MM.1S (cell line): ENCODE results near the gene MIEN1.

Source experiments
- DNase-seq: peaks from one replicate; pipeline ENCODE4 v3.0.0-alpha.2; 2015
- H2AFZ ChIP-seq: fragments of 300-600 bp; sonication (generic); 2 replicates; pipeline ENCODE4 v1.6.0; 2016; ENCODE audit warnings: antibody characterized with exemption, low read length
- H3F3A ChIP-seq: fragments of 300-600 bp; sonication (generic); 2 replicates; pipeline ENCODE4 v1.6.1; 2016; ENCODE audit warnings: mild to moderate bottlenecking, antibody characterized with exemption, low read length, moderate library complexity, mixed read lengths; ENCODE audit not compliant: insufficient read depth
- H3K27ac ChIP-seq: fragments of 300-600 bp; sonication (generic); 2 replicates; pipeline ENCODE4 v1.5.1; 2016; ENCODE audit warnings: mild to moderate bottlenecking, low read length
- H3K27me3 ChIP-seq: fragments of 300-600 bp; sonication (generic); replicated peaks from 2 replicates; pipeline ENCODE4 v1.6.0; 2016; ENCODE audit warnings: low read length; ENCODE audit not compliant: insufficient read depth
- H3K36me3 ChIP-seq: fragments of 300-600 bp; sonication (generic); replicated peaks from 2 replicates; pipeline ENCODE4 v1.6.1; 2016; ENCODE audit warnings: mild to moderate bottlenecking, low read length, mixed read lengths; ENCODE audit not compliant: insufficient read depth
- H3K4me1 ChIP-seq: fragments of 300-600 bp; sonication (generic); 2 replicates; pipeline ENCODE4 v1.6.1; 2016; ENCODE audit warnings: low read length, mixed read lengths
- H3K4me2 ChIP-seq: fragments of 300-600 bp; sonication (generic); 2 replicates; pipeline ENCODE4 v1.6.0; 2016; ENCODE audit warnings: low read depth, low read length
- H3K4me3 ChIP-seq: fragments of 300-600 bp; sonication (generic); 2 replicates; pipeline ENCODE4 v1.5.1; 2016; ENCODE audit warnings: low read length, mixed read lengths
- H3K79me2 ChIP-seq: fragments of 300-600 bp; sonication (generic); 2 replicates; pipeline ENCODE4 v1.6.1; 2016; ENCODE audit warnings: mixed run types, low read length, mixed read lengths
- H3K9ac ChIP-seq: fragments of 300-600 bp; sonication (generic); 2 replicates; pipeline ENCODE4 v1.6.1; 2016; ENCODE audit warnings: low read length, mixed read lengths
- H3K9me2 ChIP-seq: fragments of 300-600 bp; sonication (generic); replicated peaks from 2 replicates; pipeline ENCODE4 v1.6.1; 2016; ENCODE audit warnings: mild to moderate bottlenecking, low read length, mixed read lengths; ENCODE audit not compliant: insufficient read depth
- H3K9me3 ChIP-seq: fragments of 300-600 bp; sonication (generic); replicated peaks from 2 replicates; pipeline ENCODE4 v1.6.1; 2016; ENCODE audit warnings: mild to moderate bottlenecking, low read length, mixed read lengths; ENCODE audit not compliant: insufficient read depth
- H4K20me1 ChIP-seq: fragments of 300-600 bp; sonication (generic); 2 replicates; pipeline ENCODE4 v1.6.1; 2016; ENCODE audit warnings: mild to moderate bottlenecking, low read length, moderate library complexity, mixed read lengths; ENCODE audit not compliant: insufficient read depth
- CTCF ChIP-seq: fragments of 300-600 bp; sonication (generic); IDR thresholded peaks from 2 replicates; pipeline ENCODE4 v1.5.1; 2016; ENCODE audit warnings: antibody characterized with exemption, low read length, mixed read lengths
- EZH2 ChIP-seq: fragments of 300-600 bp; sonication (generic); optimal IDR thresholded peaks from 2 replicates; pipeline ENCODE3; 2017; ENCODE audit warnings: low read depth, mild to moderate bottlenecking, antibody characterized with exemption, low read length, mixed read lengths
- EZH2phosphoT487 ChIP-seq: fragments of 300-600 bp; sonication (generic); IDR thresholded peaks from 2 replicates; pipeline ENCODE4 v1.6.1; 2018; ENCODE audit warnings: antibody characterized with exemption, low read length

The MIEN1 gene

GRCh38 chr17:39697961-39698360 is 32.4 kb downstream of the MIEN1 start:
- no peaks in the 10 kb centered on the region for H3K36me3 ChIP-seq
- H3K4me3 ChIP-seq = no peak overlapping the region
- no peaks in the 10 kb centered on the region for H3K9me2 ChIP-seq
- no peaks in the 10 kb centered on the region for H3F3A ChIP-seq
- H3K4me1 ChIP-seq = peaks cover 5% of the 10 kb centered on the region
- no peak overlapping the region for H2AFZ ChIP-seq
- no peaks in the 10 kb centered on the region for H3K79me2 ChIP-seq
- no peaks in the 10 kb centered on the region for H4K20me1 ChIP-seq
- no peaks in the 10 kb centered on the region for H3K27me3 ChIP-seq
- no peak for DNase-seq
- no peak overlapping the region for H3K9ac ChIP-seq
- no peak overlapping the region for H3K27ac ChIP-seq
- TF ChIP-seq EZH2phosphoT487 (no peak), EZH2 (no peak), CTCF (no peak)
- no peak overlapping the region for H3K4me2 ChIP-seq
- H3K9me3 ChIP-seq = no peaks in the 10 kb centered on the region

- no peaks in the 10 kb centered on the region for H3K9me3 ChIP-seq
- H3K9me2 ChIP-seq = no peaks in the 10 kb centered on the region
- H3K9ac ChIP-seq = no peak overlapping the region
- DNase-seq = no peak
- H3K4me2 ChIP-seq = no peak overlapping the region
- no peak overlapping the region for H3K4me3 ChIP-seq
- H3K36me3 ChIP-seq = no peaks in the 10 kb centered on the region
- no peaks in the 10 kb centered on the region for H3F3A ChIP-seq
- no peaks in the 10 kb centered on the region for H3K27me3 ChIP-seq
- no peaks in the 10 kb centered on the region for H3K79me2 ChIP-seq
- no peaks in the 10 kb centered on the region for H3K4me1 ChIP-seq
- H2AFZ ChIP-seq = no peak overlapping the region
- TF ChIP-seq EZH2 = no peak
- H3K27ac ChIP-seq = no peak overlapping the region
- H4K20me1 ChIP-seq = no peaks in the 10 kb centered on the region
Observed at GRCh38 chr17:39696731-39697130, 33.6 kb downstream of the MIEN1 start.

GRCh38 chr17:39695089-39695474 is 35.2 kb downstream of the MIEN1 start:
- Histone ChIP-seq H3K4me1 (no peaks in the 10 kb centered on the region), H3K9me3 (no peaks in the 10 kb centered on the region), H3F3A (no peaks in the 10 kb centered on the region), H3K79me2 (no peaks in the 10 kb centered on the region), H3K4me2 (no peak overlapping the region), H3K9me2 (no peaks in the 10 kb centered on the region), H3K27me3 (no peaks in the 10 kb centered on the region), H4K20me1 (no peaks in the 10 kb centered on the region), H3K9ac (no peak overlapping the region), H3K4me3 (no peak overlapping the region), H3K27ac (no peak overlapping the region), H3K36me3 (no peaks in the 10 kb centered on the region), H2AFZ (no peak overlapping the region)
- DNase-seq = no peak
- TF ChIP-seq EZH2 (no peak), EZH2phosphoT487 (no peak), CTCF (no peak)

GRCh38 chr17:39694593-39694992 is 35.7 kb downstream of the MIEN1 start:
- Histone ChIP-seq H3K4me1 (no peaks in the 10 kb centered on the region), H3K27me3 (no peaks in the 10 kb centered on the region), H3K79me2 (no peaks in the 10 kb centered on the region), H3K36me3 (no peaks in the 10 kb centered on the region), H3K27ac (no peak overlapping the region), H4K20me1 (no peaks in the 10 kb centered on the region), H3K9me3 (no peaks in the 10 kb centered on the region), H3K9ac (no peak overlapping the region), H3K4me2 (no peak overlapping the region), H3K4me3 (no peak overlapping the region), H3K9me2 (no peaks in the 10 kb centered on the region), H2AFZ (no peak overlapping the region), H3F3A (no peaks in the 10 kb centered on the region)
- TF ChIP-seq EZH2phosphoT487 (no peak), EZH2 (no peak)
- DNase-seq = no peak
